GM12801 (cell line): ENCODE data around the gene C19orf12.

Experiments used
- TF ChIP-seq, protein P1 (sequence below): IDR thresholded peaks from one replicate; pipeline ENCODE4 v1.5.1; 2011; ENCODE audit warnings: control low read depth; ENCODE audit not compliant: insufficient read length; ENCODE audit errors: extremely low read depth

C19orf12 gene

DNA sequence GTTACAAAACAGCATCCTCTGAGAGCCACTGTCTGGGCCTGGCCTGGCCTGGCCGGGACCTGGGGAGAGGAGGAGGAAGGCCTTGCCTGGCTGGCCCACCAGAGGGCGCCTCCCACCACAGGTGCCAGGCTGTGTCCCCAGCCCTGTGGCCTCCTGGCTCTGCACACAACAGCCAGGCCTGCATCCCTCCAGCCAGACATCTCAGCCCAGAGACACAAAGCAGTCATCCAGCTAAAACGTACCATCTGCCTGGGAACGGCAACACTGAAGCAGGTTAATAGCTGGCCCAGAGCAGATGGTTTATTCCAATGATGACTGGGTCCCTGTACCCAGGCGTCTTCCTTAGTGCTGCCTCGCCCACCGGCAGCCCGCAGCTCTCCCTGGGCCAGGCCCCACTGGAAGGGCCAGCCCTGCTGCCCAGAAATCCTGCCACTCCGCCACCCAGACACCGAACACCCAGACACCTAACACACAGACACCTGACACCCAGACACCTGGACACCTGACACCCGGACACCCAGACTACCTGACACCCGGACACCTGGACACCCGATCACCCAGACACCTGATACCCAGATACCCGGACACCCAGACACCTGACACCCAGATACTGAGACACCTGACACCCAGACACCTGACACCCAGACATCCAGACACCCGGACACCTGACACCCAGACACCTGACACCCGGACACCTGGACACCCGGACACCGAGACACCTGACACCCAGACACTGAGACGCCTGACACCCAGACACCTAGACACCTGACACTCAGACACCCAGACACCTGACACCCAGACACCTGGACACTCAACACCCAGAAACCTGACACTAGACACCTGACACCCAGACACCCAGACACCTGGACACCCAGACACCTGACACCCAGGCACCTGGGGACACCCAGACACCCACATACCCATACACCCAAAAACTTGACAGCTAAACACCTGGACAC, 20.1 kb downstream of the C19orf12 start:
- TF ChIP-seq, protein P1, sequence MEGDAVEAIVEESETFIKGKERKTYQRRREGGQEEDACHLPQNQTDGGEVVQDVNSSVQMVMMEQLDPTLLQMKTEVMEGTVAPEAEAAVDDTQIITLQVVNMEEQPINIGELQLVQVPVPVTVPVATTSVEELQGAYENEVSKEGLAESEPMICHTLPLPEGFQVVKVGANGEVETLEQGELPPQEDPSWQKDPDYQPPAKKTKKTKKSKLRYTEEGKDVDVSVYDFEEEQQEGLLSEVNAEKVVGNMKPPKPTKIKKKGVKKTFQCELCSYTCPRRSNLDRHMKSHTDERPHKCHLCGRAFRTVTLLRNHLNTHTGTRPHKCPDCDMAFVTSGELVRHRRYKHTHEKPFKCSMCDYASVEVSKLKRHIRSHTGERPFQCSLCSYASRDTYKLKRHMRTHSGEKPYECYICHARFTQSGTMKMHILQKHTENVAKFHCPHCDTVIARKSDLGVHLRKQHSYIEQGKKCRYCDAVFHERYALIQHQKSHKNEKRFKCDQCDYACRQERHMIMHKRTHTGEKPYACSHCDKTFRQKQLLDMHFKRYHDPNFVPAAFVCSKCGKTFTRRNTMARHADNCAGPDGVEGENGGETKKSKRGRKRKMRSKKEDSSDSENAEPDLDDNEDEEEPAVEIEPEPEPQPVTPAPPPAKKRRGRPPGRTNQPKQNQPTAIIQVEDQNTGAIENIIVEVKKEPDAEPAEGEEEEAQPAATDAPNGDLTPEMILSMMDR, result no peak

DNA sequence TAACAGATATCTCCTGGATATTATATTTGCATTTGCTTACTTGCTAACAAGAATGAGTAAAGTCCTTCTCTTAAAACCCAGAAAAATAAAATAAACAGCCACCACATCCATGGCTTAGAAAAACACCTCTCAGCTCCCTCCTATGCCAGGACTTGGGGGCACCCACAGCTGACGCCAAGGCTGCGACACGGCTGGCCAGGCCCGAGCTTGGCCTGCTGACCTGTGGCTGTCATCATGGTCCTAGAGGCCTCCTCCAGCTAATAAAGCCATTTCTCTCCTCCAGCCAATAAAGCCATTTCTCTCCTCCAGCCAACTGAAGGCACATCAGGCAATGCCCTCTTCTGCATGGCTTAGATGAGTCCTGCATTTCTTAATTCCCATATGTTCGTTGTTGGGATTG, 20.9 kb downstream of the C19orf12 start:
- TF ChIP-seq, protein P1, result no peak

DNA sequence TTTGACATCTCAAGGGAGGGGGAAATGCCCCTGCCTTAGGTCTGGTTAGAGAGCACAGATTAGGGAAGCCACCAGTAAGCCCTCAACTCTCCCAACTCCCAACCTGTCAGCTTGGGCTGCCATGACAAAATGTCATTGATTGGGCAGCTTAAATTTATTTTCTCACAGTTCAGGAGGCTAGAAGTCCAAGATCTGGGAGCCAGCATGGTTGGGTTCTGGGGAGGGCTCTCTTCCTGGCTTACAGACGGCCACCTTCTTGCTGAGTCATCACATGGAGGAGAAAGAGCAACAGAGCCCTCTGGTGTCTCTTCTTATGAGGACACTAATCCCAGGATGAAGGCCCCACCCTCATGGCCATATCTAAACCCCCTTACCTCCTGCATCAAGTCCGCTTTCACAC, 24.2 kb downstream of the C19orf12 start:
- TF ChIP-seq, protein P1, result no peak

DNA sequence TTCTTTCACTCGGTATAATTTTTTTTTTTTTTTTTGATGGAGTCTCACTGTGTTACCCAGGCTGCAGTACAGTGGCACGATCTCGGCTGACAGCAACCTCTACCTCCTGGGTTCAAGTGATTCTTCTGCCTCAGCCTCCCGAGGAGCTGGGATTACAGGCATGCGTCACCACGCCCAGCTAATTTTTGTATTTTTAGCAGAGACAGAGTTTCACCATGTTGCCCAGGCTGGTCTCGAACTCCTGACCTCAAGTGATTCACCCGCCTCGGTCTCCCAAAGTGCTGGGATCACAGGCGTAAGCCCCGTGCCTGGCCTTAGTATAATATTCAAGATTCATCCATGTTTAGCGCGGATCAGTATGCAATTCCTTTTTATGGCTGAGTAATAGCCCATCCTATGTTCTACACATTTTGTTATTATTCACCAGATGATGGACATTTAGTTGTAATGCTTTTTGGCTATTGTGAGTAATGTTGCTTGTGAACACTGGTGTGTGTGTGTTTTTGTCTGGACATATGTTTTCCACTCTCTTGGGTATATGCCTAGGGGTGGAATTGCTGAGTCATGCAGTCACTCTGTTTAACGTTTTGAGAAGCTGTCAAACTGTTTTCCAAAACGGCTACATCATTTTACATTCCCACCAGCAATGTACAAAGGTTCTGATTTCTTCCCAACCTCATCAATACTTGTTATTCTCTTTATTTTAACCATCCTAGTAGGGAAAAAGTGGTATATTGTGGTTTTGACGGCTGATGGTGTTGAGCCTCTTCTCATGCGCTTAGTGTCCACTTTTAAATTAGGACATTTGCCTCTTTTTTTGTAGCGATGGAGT, 26.9 kb downstream of the C19orf12 start:
- TF ChIP-seq, protein P1, result no peak

DNA sequence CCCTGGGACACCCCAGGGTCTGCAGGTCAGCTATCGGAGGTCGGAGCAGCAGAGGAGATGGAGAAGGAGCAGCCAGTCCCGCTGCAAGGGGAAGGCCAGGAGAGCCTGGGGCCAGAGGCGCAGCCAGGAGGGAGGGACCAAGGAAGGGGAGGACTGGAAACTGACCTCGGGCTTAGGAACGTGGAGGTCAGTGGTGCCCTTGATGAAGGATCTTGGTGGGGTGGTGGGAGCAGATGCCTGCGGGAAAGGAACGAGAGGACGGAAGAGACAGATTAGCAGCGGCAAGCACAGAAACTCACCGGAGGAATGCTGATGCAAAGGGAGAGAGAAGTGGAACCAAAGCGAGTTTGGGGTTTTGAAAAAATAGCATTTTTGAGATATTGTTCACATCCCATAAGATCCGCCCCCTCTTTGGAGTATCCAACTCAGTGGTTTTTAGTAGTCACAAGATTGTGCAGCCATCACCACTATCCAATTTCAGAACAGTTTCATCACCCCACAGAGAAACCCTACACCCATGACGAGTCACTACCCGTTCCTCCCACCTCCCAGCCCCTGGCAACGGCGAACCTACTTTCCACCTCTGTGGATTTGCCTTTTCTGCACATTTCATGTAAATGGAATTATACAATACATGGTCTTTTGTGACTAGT, 27.7 kb downstream of the C19orf12 start:
- TF ChIP-seq, protein P1, result no peak

DNA sequence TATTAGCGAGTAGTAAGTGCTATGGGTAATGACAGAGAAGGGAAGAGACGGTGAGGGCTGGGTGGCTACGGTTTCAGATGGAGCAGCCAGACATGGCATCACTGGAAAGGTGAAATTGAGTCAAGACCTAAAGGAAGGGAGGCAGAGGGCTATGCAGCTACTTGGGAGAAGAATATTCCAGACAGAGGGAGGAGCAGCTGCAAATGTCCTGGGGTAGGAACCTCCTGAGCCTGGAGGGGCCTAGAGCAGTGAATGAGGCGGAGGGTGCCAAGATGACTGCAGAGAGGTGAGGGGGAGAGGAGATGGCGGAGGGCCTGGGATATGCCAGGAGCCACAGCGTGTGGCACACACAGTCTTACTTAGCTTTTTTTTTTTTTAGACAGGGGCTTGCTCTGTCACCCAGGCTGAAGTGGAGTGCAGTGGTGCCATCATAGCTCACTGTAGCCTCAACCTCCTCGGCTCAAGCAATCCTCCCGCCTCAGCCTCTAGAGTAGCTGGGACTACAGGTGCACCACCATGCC, 28.7 kb downstream of the C19orf12 start:
- TF ChIP-seq, protein P1, result no peak
